DMS53 (cell line): ENCODE measurements around the gene PDZD11.
"Not testable (repeated sequence)": the region's sequence is repeated elsewhere in the genome, so short reads cannot be mapped to it uniquely, and the experiment has no call there.

Experiments used
- DNase-seq: peaks from one replicate; lab custom pipeline; 2025; lab: John Stamatoyannopoulos, UW

Gene PDZD11

GRCh38 chrX:70257423-70258288 is 32.1 kb downstream of the PDZD11 start:
- DNase-seq: peak; percentile 56

GRCh38 chrX:70255452-70255851 is 34.3 kb downstream of the PDZD11 start:
- DNase-seq: no peak

GRCh38 chrX:70254909-70255308 is 34.8 kb downstream of the PDZD11 start:
- DNase-seq: peak; percentile 72

GRCh38 chrX:70254063-70254400 is 35.7 kb downstream of the PDZD11 start:
- DNase-seq: peak; percentile 66

- peak; percentile 78 for DNase-seq
Observed at GRCh38 chrX:70253377-70254062, 36.2 kb downstream of the PDZD11 start.

- DNase-seq: no peak
Observed at GRCh38 chrX:70252491-70252890, 37.2 kb downstream of the PDZD11 start.

GRCh38 chrX:70247252-70247651 is 42.5 kb downstream of the PDZD11 start:
- peak; percentile 76 for DNase-seq

GRCh38 chrX:70244881-70245280 is 44.8 kb downstream of the PDZD11 start:
- DNase-seq: no peak

GRCh38 chrX:70243601-70244000 is 46.1 kb downstream of the PDZD11 start:
- not testable (repeated sequence) for DNase-seq

- no peak for DNase-seq
Observed at GRCh38 chrX:70241501-70241900, 48.2 kb downstream of the PDZD11 start.

GRCh38 chrX:70240751-70241150 is 49.0 kb downstream of the PDZD11 start:
- no peak for DNase-seq
